GM21576 (cell line): Measurements from ENCODE around the gene KANSL1L.

ENCODE experiments used
- ATAC-seq: cut with Tn5 transposase; IDR thresholded peaks from one replicate; pipeline ENCODE4 v1.9.1; 2021; ENCODE audit warnings: mild to moderate bottlenecking, moderate library complexity; ENCODE audit not compliant: unreplicated experiment

The KANSL1L gene

GRCh38 chr2:210000464-210001324, 170.5 kb downstream of the KANSL1L start:
- ATAC-seq: no peak

DNA sequence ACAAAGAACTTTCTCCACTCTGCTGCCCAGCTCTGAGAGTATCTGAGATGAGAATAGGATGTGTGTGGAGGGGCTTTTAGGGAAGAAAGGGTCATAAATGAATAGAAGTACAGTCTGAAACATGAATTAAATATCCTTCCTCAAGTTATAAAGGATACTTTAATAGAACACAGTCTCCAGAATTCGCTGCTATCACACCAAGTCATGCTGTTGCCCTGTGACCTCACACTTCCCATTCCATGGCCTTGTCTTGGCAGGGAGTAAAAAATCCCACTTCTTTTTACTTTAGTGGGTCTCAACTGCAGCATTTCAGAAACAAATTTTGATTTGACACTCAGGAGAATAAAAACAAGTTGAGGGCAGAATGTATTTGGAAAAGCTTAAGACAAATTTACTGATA, 172.6 kb downstream of the KANSL1L start:
- no peak for ATAC-seq

GRCh38 chr2:209993968-209994367, 177.2 kb downstream of the KANSL1L start:
- ATAC-seq: no peak

DNA sequence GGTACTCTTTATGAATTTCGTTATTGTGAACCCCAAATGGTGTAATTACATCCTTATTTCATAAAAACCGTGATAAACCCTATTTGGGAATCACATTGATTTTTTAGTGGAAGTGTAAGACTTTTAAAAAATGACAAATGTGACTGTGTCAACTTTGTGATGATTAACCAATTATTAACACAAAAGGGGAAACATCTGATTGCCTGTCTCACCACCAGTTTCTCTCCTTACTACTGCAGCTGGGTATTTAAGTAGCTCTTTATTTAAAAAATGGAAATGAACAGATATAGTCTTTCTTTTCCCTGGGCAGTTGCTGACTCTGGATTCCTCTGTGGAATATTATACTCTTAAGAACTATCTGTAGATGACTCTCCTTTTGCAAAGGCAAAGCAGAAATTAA, 180.4 kb downstream of the KANSL1L start:
- ATAC-seq: no peak

GRCh38 chr2:209988010-209988409, 183.2 kb downstream of the KANSL1L start:
- no peak for ATAC-seq

- no peak for ATAC-seq
Observed at GRCh38 chr2:209986415-209986814, 184.8 kb downstream of the KANSL1L start.

- no peak for ATAC-seq
Observed at GRCh38 chr2:209985874-209986273, 185.3 kb downstream of the KANSL1L start.

DNA sequence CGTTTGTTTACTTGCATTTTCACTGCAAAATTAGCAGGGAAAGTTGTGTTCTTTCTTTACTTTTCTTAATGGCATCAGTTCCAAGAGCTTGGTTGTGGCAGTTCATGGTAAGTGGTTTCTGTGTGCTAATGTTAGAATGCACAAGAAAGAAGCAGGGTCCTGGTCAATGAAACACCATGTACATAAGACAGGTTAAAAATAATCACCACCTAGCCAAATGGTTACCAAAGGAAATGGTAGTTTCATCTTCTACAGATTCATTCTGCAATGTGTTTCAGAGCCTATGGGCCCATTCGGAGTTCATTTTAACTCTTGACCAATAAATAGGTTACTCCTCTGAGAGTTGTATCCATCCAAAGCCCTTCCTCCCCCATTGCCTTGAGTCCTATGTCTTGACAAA, 186.9 kb downstream of the KANSL1L start:
- ATAC-seq: no peak

DNA sequence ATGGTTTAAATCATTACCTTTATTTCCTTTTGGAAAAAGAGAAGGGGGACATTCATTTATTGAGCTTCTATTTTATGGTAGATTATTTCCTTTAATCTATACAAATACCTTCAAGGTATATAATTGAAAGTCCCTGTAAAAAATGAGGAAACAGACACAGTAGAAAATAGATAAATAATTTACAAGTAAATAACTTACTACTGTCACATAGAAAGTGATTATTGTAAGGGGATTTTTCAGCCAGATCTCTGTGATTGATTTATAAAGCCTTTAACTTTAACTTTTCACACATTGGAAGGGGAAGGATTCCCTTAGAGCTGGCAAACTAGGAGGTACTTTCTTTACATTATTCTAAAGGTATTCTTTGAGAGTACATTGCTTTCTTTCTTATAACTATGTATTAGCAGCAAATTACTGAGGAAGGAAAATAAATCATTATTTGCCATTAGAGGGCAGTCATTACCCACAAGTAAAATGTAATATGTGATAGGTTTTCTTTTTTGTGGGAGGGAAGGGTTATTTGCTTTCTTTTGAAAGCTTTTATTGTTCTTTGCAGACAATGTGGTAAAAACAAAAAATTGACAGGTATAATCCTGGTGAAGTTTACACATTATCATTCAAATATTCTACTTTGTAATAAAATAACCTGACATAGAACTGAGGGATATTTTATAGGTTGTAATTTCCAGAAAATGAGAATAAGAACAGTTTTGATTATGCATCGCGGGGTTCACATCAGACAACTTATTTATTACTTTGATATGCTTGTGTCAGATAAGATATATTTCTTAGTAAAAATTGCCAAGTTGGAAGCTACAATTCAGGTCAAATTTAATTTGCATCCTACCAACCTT, 193.6 kb downstream of the KANSL1L start:
- ATAC-seq: peak; percentile 44

DNA sequence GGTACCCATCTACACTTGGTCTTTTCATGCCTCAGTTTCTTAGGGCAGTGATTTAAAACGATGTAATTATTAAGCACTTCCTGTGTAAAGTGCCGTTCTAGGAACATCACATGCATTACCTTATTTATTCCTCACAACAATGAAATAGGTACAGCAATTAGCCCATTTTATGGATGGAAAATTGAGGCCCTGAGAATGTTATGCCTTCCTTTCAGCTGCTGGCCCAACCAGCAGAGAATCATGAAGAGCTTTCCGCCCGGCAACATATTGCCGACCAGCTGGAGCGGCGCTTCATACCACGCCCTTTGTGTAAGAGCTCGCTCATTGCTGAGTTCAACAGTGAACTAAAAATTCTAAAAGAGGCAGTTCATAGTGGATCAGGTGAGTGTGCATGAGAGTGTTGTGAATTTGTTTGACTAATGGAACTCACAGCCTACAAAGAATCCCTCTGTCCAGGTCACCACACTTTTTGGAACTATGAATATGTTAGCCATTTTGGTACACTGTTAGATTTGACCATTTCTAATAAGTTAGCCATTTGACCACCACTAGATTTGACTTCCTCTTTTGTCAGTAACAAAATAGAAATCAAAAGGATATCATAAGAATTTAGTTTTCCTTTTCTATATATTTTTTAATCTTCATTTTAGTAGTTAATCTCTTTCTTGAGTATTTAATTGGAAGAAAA, 194.4 kb downstream of the KANSL1L start:
- peak; percentile 54 for ATAC-seq

GRCh38 chr2:209974576-209974975, 196.6 kb downstream of the KANSL1L start:
- no peak for ATAC-seq

DNA sequence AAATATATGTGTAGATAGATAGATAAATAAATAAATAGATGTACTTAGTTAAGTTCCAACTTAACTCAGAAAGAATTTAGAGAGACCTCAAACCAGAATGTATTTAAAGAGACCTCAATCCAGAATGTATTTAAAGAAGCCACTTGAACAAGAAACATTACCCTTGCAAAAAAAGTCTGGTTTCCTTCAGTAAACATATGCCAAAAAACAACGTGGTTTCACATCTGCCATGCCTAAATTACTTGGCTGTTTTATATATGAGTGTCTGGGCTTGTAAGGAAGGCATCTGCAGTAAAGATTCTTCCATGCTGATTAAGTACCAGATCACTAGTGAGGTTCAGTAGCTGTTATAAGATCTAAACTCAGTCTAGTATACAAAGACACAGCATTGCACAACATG, 197.9 kb downstream of the KANSL1L start:
- no peak for ATAC-seq
